Hematopoietic multipotent progenitor cell treated with erythropoietin and hydrocortisone succinate and interleukin-3 and kit ligand, for 17 days (in vitro differentiated cells): ENCODE results near the gene CASKIN1.
"Not testable (repeated sequence)": the region's sequence is repeated elsewhere in the genome, so short reads cannot be mapped to it uniquely, and the experiment has no call there.

Experiments
- DNase-seq: peaks from one replicate; pipeline ENCODE4 v3.0.0-alpha.2; 2015; ENCODE audit warnings: low spot score

Gene CASKIN1

GRCh38 chr16:2133797-2134196 lies 62.6 kb downstream of the CASKIN1 start:
- DNase-seq = not testable (repeated sequence)

- not testable (repeated sequence) for DNase-seq
Observed at GRCh38 chr16:2129890-2130447, 66.4 kb downstream of the CASKIN1 start.

- not testable (repeated sequence) for DNase-seq
Observed at GRCh38 chr16:2129251-2129650, 67.2 kb downstream of the CASKIN1 start.

GRCh38 chr16:2127630-2128280 lies 68.7 kb downstream of the CASKIN1 start:
- peak; percentile 60 for DNase-seq
